ENCODE results near the gene SAMD1. TPM values are rescaled to one million over a fixed set of nuclear protein-coding genes. Genes with fewer than 3 reads are reported as not detected.
A peak's percentile ranks its signal among the peaks of the same experiment; 100 is the strongest.

The SAMD1 gene
- polyA plus RNA-seq, 5 donors = 37.3 to 73.6 (median 49.7) TPM

GRCh38 chr19:14114854-14115253, 24.3 kb upstream of the SAMD1 start:
- DNase-seq = no peak

GRCh38 chr19:14114439-14114838, 23.9 kb upstream of the SAMD1 start:
- DNase-seq = no peak

- DNase-seq = no peak
These were observed 23.3 kb upstream of the SAMD1 start for GRCh38 chr19:14113762-14114414.

GRCh38 chr19:14112809-14113385, 22.3 kb upstream of the SAMD1 start:
- peak in 1 of 2 donors; percentile 32 for DNase-seq

- DNase-seq = no peak
These were observed 21.7 kb upstream of the SAMD1 start for GRCh38 chr19:14112051-14112808.

GRCh38 chr19:14111486-14111885, 20.9 kb upstream of the SAMD1 start:
- DNase-seq = no peak

GRCh38 chr19:14110650-14111049, 20.1 kb upstream of the SAMD1 start:
- DNase-seq = no peak

- DNase-seq = no peak
These were observed 17.3 kb upstream of the SAMD1 start for GRCh38 chr19:14107581-14108461.

GRCh38 chr19:14106840-14107239, 16.3 kb upstream of the SAMD1 start:
- no peak for DNase-seq

- DNase-seq = no peak
These were observed 15.1 kb upstream of the SAMD1 start for GRCh38 chr19:14105680-14106079.

GRCh38 chr19:14103310-14103709, 12.8 kb upstream of the SAMD1 start:
- no peak for DNase-seq

- DNase-seq = no peak
These were observed 12.2 kb upstream of the SAMD1 start for GRCh38 chr19:14102756-14103155.

- DNase-seq = no peak
These were observed 11.6 kb upstream of the SAMD1 start for GRCh38 chr19:14102102-14102696.

GRCh38 chr19:14101003-14101545, 10.5 kb upstream of the SAMD1 start:
- no peak for DNase-seq

- DNase-seq = no peak
These were observed 7.1 kb upstream of the SAMD1 start for GRCh38 chr19:14097532-14098151.

GRCh38 chr19:14096272-14096992, 5.9 kb upstream of the SAMD1 start:
- DNase-seq = no peak

GRCh38 chr19:14094854-14095253, 4.3 kb upstream of the SAMD1 start:
- no peak for DNase-seq

- DNase-seq = no peak
These were observed 2.7 kb upstream of the SAMD1 start for GRCh38 chr19:14093117-14093823.

GRCh38 chr19:14091813-14092462, 1.4 kb upstream of the SAMD1 start:
- DNase-seq = no peak

Data from right lung (tissue), 5 donors.